ENCODE data around the gene PRTFDC1.
A peak's percentile ranks its signal among the peaks of the same experiment; 100 is the strongest.
"Not testable (repeated sequence)": the region's sequence is repeated elsewhere in the genome, so short reads cannot be mapped to it uniquely, and the experiment has no call there.

PRTFDC1 gene

DNA sequence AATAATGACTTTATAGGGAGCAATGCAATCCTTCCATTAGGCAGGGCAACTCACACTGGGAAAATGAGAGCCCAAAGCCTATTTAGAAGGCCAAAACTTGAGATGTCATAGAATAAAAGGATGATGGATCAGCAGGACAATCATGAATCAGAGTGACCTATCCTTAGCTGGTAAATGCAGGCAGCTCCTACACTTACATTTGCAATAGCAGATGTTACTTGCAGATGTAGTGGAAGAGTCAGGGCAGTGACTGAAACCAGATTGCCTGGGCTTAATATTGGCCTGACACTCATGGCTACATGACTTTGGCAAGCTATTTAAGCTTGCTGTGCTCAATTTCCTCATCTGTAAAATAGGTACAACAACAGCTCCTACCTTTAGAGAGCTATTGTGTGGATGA, 98.7 kb downstream of the PRTFDC1 start:
- Mint-ChIP-seq H3K4me3 (no peak overlapping the region), H3K27me3 (peaks cover 5% of the 10 kb centered on the region), H3K27ac (no peak overlapping the region), H3K9me3 (no peaks in the 10 kb centered on the region), H3K36me3 (no peaks in the 10 kb centered on the region), H3K4me1 (peaks cover 11% of the 10 kb centered on the region)
- no peak for DNase-seq (ENCODE audit: low spot score in 2 of 2)
- ATAC-seq (ENCODE audit: low read depth): no peak

DNA sequence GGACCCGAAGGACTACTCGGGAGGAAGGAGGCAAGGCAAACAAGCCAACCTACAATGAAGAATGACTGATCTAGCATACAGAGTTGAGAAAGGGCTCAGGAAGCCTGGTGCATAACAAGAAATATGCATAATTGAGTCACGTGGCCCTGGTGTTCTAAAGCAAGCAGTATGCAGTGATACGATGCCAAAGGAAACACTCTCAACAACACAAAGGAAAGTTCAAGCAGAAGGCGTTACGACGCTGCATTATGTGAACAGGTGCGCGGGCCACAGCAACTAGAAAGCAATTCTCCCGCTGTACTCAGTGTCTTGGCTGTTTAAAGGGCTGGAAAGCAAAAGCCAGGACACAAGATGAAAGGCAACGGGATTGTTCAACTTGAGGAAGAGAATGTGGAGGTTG, 100.8 kb downstream of the PRTFDC1 start:
- no peak overlapping the region for H3K4me3 Mint-ChIP-seq
- no peak for DNase-seq (ENCODE audit: low spot score in 2 of 2)
- H3K27ac Mint-ChIP-seq: no peak overlapping the region
- peaks cover 6% of the 10 kb centered on the region for H3K27me3 Mint-ChIP-seq
- H3K36me3 Mint-ChIP-seq: no peaks in the 10 kb centered on the region
- no peaks in the 10 kb centered on the region for H3K9me3 Mint-ChIP-seq
- peaks cover 11% of the 10 kb centered on the region for H3K4me1 Mint-ChIP-seq
- ATAC-seq (ENCODE audit: low read depth): no peak

DNA sequence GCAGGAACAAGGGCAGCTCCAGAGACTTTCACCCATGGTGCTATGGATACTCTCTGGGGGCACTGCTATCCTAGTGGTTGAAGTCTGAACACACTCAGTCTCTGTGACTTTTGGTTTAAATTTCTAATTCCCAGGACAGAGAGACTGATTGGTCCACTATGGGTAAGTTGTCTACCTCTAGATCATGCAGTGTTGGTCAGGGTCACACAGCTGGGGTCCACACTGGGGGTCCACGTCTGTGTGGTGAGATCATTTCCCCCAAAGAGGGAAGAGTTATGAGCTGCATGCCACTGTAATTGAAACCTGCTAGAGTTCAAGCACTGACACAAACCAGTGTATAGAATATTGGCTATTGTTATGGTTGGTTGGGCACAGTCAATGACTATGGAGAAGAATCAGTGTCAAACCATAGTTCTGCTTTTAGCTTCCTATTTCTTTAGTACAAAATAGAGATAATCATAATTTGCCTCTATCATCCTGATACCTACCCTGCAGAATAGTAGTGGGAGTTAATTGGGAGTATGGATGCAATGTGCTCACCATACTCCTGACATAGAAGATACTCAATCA, 101.6 kb downstream of the PRTFDC1 start:
- DNase-seq (ENCODE audit: low spot score in 2 of 2) (no peak), ATAC-seq (ENCODE audit: low read depth) (peak; percentile 85)
- Mint-ChIP-seq H3K36me3 (no peaks in the 10 kb centered on the region), H3K9me3 (peaks cover 2% of the 10 kb centered on the region), H3K4me1 (peaks cover 11% of the 10 kb centered on the region), H3K4me3 (no peak overlapping the region), H3K27ac (no peak overlapping the region), H3K27me3 (peaks cover 9% of the 10 kb centered on the region)

DNA sequence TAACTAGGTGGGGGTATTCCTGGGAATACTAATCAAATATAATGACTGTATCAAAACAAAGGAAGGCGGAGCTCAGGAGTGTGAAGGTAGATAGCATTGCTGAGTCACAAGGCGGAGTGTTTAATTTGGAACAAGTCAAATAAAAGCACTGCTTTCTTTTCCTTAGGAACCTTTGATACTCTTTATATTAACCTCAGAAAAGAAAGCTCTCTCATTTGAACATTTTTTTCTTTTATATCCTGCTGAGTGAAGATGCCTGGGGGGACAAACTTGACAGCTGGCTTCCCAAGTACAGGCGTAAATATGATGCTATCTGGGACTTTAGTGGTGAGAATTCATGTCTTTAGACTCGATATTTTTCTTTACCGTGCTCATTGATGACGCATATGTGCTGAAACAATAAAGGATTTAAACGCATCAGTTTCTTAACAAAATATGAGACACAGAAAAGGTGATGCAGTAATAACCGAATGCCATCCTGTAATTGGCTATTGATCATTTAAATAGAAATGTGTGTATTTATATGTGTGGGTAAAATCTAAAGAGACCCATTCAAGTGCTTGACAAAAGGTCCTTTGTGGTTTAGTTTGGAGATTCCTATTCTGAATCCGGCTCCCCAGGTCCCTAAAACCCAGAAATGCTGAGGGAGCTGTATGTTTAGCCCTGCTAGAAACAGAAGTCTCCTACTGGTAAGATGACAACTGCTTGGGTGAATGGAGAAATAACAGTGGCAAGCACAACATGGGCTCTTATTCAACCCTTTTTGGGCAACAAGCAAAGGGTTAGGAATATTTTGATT, 102.7 kb downstream of the PRTFDC1 start:
- H3K27ac Mint-ChIP-seq: no peak overlapping the region
- DNase-seq (ENCODE audit: low spot score in 2 of 2) (no peak), ATAC-seq (ENCODE audit: low read depth) (no peak)
- H3K4me1 Mint-ChIP-seq: peaks cover 11% of the 10 kb centered on the region
- peaks cover 2% of the 10 kb centered on the region for H3K9me3 Mint-ChIP-seq
- no peak overlapping the region for H3K4me3 Mint-ChIP-seq
- H3K27me3 Mint-ChIP-seq: peaks cover 9% of the 10 kb centered on the region
- H3K36me3 Mint-ChIP-seq: no peaks in the 10 kb centered on the region

DNA sequence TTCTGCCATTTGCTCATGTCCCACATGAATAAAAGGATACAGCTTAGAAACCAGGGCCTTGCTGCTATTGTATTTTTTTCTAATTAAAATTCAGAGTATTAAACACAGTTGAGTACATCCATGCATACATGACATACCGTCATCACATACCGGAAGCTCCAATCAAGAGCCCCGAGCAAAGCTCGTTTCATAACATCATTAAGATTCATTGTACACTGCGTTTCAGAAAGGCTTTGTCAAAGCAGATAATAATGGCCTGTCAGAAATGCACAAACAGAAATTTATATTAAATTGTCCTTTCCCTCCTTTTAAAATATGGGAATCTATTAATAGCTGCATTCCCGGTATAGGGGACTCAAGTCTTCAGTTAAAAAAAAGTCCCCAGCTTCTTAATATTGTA, 103.4 kb downstream of the PRTFDC1 start:
- Mint-ChIP-seq H3K27ac (no peak overlapping the region), H3K4me3 (no peak overlapping the region), H3K4me1 (peaks cover 11% of the 10 kb centered on the region), H3K9me3 (peaks cover 2% of the 10 kb centered on the region), H3K27me3 (peaks cover 9% of the 10 kb centered on the region), H3K36me3 (no peaks in the 10 kb centered on the region)
- no peak for DNase-seq (ENCODE audit: low spot score in 2 of 2)
- no peak for ATAC-seq (ENCODE audit: low read depth)

- ATAC-seq (ENCODE audit: low read depth) (no peak), DNase-seq (ENCODE audit: low spot score in 2 of 2) (no peak)
- H3K36me3 Mint-ChIP-seq: no peaks in the 10 kb centered on the region
- H3K9me3 Mint-ChIP-seq: peaks cover 2% of the 10 kb centered on the region
- H3K27ac Mint-ChIP-seq: no peak overlapping the region
- no peak overlapping the region for H3K4me3 Mint-ChIP-seq
- peaks cover 11% of the 10 kb centered on the region for H3K4me1 Mint-ChIP-seq
- H3K27me3 Mint-ChIP-seq: peaks cover 9% of the 10 kb centered on the region
Observed at GRCh38 chr10:24848195-24848594, 104.2 kb downstream of the PRTFDC1 start.

GRCh38 chr10:24847112-24848070, 105.0 kb downstream of the PRTFDC1 start:
- Mint-ChIP-seq H3K36me3 (no peaks in the 10 kb centered on the region), H3K4me3 (no peak overlapping the region), H3K27ac (no peak overlapping the region), H3K4me1 (peaks cover 11% of the 10 kb centered on the region), H3K27me3 (peaks cover 9% of the 10 kb centered on the region), H3K9me3 (peaks cover 2% of the 10 kb centered on the region)
- no peak for DNase-seq (ENCODE audit: low spot score in 2 of 2)
- ATAC-seq (ENCODE audit: low read depth): no peak

GRCh38 chr10:24844742-24845141, 107.7 kb downstream of the PRTFDC1 start:
- H3K4me1 Mint-ChIP-seq: no peaks in the 10 kb centered on the region
- ATAC-seq (ENCODE audit: low read depth) (no peak), DNase-seq (ENCODE audit: low spot score in 2 of 2) (no peak)
- H3K4me3 Mint-ChIP-seq: no peak overlapping the region
- peaks cover 4% of the 10 kb centered on the region for H3K27me3 Mint-ChIP-seq
- no peak overlapping the region for H3K27ac Mint-ChIP-seq
- H3K36me3 Mint-ChIP-seq: no peaks in the 10 kb centered on the region
- peaks cover 2% of the 10 kb centered on the region for H3K9me3 Mint-ChIP-seq

GRCh38 chr10:24843256-24843655, 109.2 kb downstream of the PRTFDC1 start:
- Mint-ChIP-seq H3K27me3 (peaks cover 4% of the 10 kb centered on the region), H3K27ac (no peak overlapping the region), H3K4me1 (no peaks in the 10 kb centered on the region), H3K4me3 (no peak overlapping the region), H3K36me3 (no peaks in the 10 kb centered on the region), H3K9me3 (peaks cover 2% of the 10 kb centered on the region)
- no peak for ATAC-seq (ENCODE audit: low read depth)
- no peak for DNase-seq (ENCODE audit: low spot score in 2 of 2)

GRCh38 chr10:24842856-24843255, 109.5 kb downstream of the PRTFDC1 start:
- Mint-ChIP-seq H3K9me3 (peaks cover 2% of the 10 kb centered on the region), H3K27me3 (peaks cover 4% of the 10 kb centered on the region), H3K27ac (no peak overlapping the region), H3K4me3 (no peak overlapping the region), H3K4me1 (no peaks in the 10 kb centered on the region), H3K36me3 (no peaks in the 10 kb centered on the region)
- ATAC-seq (ENCODE audit: low read depth): no peak
- no peak for DNase-seq (ENCODE audit: low spot score in 2 of 2)

- no peak for DNase-seq (ENCODE audit: low spot score in 2 of 2)
- Mint-ChIP-seq H3K4me3 (no peak overlapping the region), H3K9me3 (peaks cover 4% of the 10 kb centered on the region), H3K36me3 (no peaks in the 10 kb centered on the region), H3K4me1 (no peaks in the 10 kb centered on the region), H3K27me3 (peaks cover 2% of the 10 kb centered on the region), H3K27ac (no peak overlapping the region)
- no peak for ATAC-seq (ENCODE audit: low read depth)
Observed at GRCh38 chr10:24841530-24841929, 110.9 kb downstream of the PRTFDC1 start.

- Mint-ChIP-seq H3K9me3 (peaks cover 2% of the 10 kb centered on the region), H3K4me3 (no peak overlapping the region), H3K36me3 (no peaks in the 10 kb centered on the region), H3K4me1 (no peaks in the 10 kb centered on the region), H3K27me3 (no peaks in the 10 kb centered on the region), H3K27ac (no peak overlapping the region)
- no peak for ATAC-seq (ENCODE audit: low read depth)
- DNase-seq (ENCODE audit: low spot score in 2 of 2): no peak
Observed at GRCh38 chr10:24840784-24841183, 111.6 kb downstream of the PRTFDC1 start.

DNA sequence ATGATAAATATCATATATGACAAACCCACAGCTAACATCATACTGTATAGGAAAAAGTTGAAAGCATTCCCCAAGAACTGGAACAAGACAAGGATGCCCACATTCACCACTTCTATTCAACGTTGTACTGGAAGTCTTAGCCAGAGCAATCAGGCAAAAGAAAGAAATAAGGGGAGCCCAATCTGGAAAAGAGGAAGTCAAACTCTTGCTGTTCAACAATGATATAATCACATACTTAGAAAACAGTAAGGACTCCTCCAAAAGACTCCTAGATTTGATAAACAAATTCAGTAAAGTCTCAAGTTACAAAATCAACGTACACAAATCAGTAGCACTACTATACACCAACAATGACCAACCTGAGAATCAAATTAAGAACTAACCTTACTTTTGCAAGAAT, 114.6 kb downstream of the PRTFDC1 start:
- not testable (repeated sequence) for H3K27ac Mint-ChIP-seq; ATAC-seq (ENCODE audit: low read depth); H3K27me3 Mint-ChIP-seq; DNase-seq (ENCODE audit: low spot score in 2 of 2); H3K4me1 Mint-ChIP-seq; H3K4me3 Mint-ChIP-seq; H3K36me3 Mint-ChIP-seq; H3K9me3 Mint-ChIP-seq

- peaks cover 2% of the 10 kb centered on the region for H3K9me3 Mint-ChIP-seq
- ATAC-seq (ENCODE audit: low read depth): no peak
- peaks cover 3% of the 10 kb centered on the region for H3K36me3 Mint-ChIP-seq
- no peak overlapping the region for H3K4me3 Mint-ChIP-seq
- H3K27ac Mint-ChIP-seq: no peak overlapping the region
- no peak for DNase-seq (ENCODE audit: low spot score in 2 of 2)
- H3K4me1 Mint-ChIP-seq: no peaks in the 10 kb centered on the region
- H3K27me3 Mint-ChIP-seq: no peaks in the 10 kb centered on the region
Observed at GRCh38 chr10:24834869-24835268, 117.5 kb downstream of the PRTFDC1 start.
